Activated T-helper 2 cell treated with anti-CD3 and anti-CD28 coated beads, Interferon-gamma antibody, Interleukin-2, Interleukin-4, amounts not matched to agents 10 μg/mL and 5 μg/mL and 100 μg/mL, durations not matched to agents 14 hours and 24 hours and 36 hours (primary cell): ENCODE measurements around the gene RRP1. TPM values are rescaled to one million over a fixed set of nuclear protein-coding genes. Genes with fewer than 3 reads are reported as not detected.

Experiments
- DNase-seq: peaks from one replicate; pipeline ENCODE4 v3.0.0; 2021; ENCODE audit warnings: low spot score
- H3K27ac Mint-ChIP-seq: one replicate; pipeline ENCODE4 v1.8.0; 2021; ENCODE audit warnings: mixed read lengths
- H3K27me3 Mint-ChIP-seq: one replicate; pipeline ENCODE4 v1.8.0; 2021; ENCODE audit warnings: low read depth, mixed read lengths
- H3K36me3 Mint-ChIP-seq: one replicate; pipeline ENCODE4 v1.8.0; 2021; ENCODE audit warnings: low read depth, mixed read lengths
- H3K4me1 Mint-ChIP-seq: one replicate; pipeline ENCODE4 v1.8.0; 2021; ENCODE audit warnings: low read depth, mixed read lengths
- H3K4me3 Mint-ChIP-seq: one replicate; pipeline ENCODE4 v1.8.0; 2021; ENCODE audit warnings: low read depth, mild to moderate bottlenecking, moderate library complexity, mixed read lengths
- H3K9me3 Mint-ChIP-seq: one replicate; pipeline ENCODE4 v1.8.0; 2021; ENCODE audit warnings: mixed read lengths
- intact Hi-C: fragments of 100-400 bp; cut with micrococcal nuclease; formaldehyde crosslinking; loops from one replicate; pipeline ENCODE4 v1.15.1; 2023
- total RNA-seq: library from RNA; stranded (reverse); gene quantifications from 2 replicates; pipeline ENCODE4 v1.2.3, GENCODE V29; 2022

RRP1 gene
- total RNA-seq, 1 donor from 2014 or later, result 67.1 TPM

DNA sequence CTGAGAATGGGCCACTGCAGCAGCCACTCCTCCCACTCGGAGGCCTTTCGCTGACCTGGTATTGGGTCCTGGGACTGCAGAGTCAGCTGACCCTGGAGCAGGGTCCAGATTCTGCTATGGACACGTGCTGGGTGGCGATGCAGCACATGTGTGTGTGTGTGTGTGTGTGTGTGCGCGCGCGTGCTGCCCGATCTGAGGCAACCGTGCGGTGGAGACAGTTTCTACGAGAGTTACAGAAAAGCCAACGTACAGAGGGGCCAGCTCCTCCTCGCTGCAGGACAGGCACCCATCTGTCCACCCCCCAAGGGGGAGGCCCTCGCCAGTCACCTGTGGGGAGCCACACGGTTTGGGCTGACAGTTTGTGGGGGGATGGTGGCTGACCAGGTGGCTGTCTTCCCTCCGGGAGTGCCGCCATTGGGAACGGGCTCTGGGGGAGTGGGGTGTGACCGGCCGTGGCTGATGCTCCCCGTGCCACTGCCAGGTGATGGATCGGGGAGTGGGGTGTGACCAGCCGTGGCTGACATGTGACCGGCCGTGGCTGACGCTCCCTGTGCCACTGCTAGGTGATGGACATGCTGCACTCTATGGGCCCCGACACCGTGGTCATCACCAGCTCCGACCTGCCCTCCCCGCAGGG lies 37.3 kb upstream of the RRP1 start:
- Mint-ChIP-seq H3K4me3 (no peak overlapping the region), H3K9me3 (no peaks in the 10 kb centered on the region), H3K4me1 (no peaks in the 10 kb centered on the region), H3K27me3 (no peaks in the 10 kb centered on the region), H3K36me3 (peaks cover 45% of the 10 kb centered on the region), H3K27ac (no peak overlapping the region)
- intact Hi-C loops, result no loop called here
- DNase-seq, result no peak

- Mint-ChIP-seq H3K36me3 (peaks cover 37% of the 10 kb centered on the region), H3K4me1 (no peaks in the 10 kb centered on the region), H3K4me3 (no peak overlapping the region), H3K27me3 (no peaks in the 10 kb centered on the region), H3K27ac (no peak overlapping the region), H3K9me3 (no peaks in the 10 kb centered on the region)
- intact Hi-C loops, result no loop called here
- DNase-seq, result no peak
These were observed 36.5 kb upstream of the RRP1 start for GRCh38 chr21:43752758-43753438.

DNA sequence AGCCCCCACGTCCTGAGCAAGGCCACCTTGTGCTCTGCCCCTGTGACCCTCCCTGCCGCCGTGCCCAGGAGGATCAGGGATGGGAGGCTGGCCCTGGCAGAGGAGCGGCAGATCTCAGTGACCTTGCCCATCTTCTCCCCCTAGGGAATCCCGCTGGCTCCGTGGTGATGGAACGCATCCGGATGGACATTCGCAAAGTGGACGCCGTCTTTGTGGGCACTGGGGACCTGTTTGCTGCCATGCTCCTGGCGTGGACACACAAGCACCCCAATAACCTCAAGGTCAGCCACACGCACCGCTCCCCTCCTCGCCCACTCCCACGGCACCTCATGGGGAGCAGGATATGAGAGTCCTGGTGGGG lies 36.0 kb upstream of the RRP1 start:
- intact Hi-C loops, result no loop called here
- Mint-ChIP-seq H3K36me3 (peaks cover 37% of the 10 kb centered on the region), H3K27me3 (no peaks in the 10 kb centered on the region), H3K27ac (no peak overlapping the region), H3K4me1 (no peaks in the 10 kb centered on the region), H3K4me3 (no peak overlapping the region), H3K9me3 (no peaks in the 10 kb centered on the region)
- no peak for DNase-seq

DNA sequence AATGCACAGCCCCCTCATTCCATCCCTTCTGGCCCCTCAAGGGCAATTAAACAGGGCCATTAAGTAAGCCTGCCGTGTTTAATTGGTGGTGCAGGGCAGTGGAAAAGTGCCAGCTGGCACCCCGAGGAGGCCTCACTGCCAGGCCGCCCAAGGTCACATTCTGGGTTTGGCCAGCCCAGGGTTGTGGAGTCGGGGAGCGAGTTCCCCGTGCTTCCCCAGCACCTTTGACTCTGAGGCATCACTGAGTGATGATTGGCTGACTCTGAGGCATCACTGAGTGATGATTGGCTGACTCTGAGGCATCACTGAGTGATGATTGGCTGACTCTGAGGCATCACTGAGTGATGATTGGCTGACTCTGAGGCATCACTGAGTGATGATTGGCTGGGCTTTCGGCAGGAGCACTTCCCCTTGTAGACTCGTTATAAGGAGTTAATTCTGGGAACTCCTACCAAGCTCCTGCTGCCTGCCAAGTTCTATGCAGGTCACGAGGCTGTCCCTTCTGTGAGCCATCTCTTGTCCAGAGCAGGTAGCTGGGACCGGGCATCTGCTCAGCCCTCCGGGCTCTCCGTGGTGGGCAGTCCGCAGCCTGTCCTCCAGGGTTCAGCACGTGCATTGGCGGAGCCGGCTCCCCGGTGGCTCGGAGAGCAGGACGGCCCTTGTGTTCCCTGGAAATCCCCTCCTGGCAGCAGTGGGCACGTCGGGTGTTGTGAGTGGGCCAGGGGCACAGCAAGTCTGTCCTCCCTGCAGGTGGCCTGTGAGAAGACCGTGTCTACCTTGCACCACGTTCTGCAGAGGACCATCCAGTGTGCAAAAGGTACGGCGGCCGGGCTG lies 34.2 kb upstream of the RRP1 start:
- Mint-ChIP-seq H3K9me3 (no peaks in the 10 kb centered on the region), H3K27ac (no peak overlapping the region), H3K4me1 (no peaks in the 10 kb centered on the region), H3K27me3 (no peaks in the 10 kb centered on the region), H3K36me3 (peaks cover 41% of the 10 kb centered on the region), H3K4me3 (no peak overlapping the region)
- DNase-seq, result no peak
- intact Hi-C loops, result no loop called here

GRCh38 chr21:43755820-43756594 lies 33.4 kb upstream of the RRP1 start:
- Mint-ChIP-seq H3K27ac (no peak overlapping the region), H3K9me3 (no peaks in the 10 kb centered on the region), H3K4me1 (no peaks in the 10 kb centered on the region), H3K36me3 (peaks cover 38% of the 10 kb centered on the region), H3K27me3 (no peaks in the 10 kb centered on the region), H3K4me3 (no peak overlapping the region)
- DNase-seq, result no peak
- intact Hi-C loops, result no loop called here

DNA sequence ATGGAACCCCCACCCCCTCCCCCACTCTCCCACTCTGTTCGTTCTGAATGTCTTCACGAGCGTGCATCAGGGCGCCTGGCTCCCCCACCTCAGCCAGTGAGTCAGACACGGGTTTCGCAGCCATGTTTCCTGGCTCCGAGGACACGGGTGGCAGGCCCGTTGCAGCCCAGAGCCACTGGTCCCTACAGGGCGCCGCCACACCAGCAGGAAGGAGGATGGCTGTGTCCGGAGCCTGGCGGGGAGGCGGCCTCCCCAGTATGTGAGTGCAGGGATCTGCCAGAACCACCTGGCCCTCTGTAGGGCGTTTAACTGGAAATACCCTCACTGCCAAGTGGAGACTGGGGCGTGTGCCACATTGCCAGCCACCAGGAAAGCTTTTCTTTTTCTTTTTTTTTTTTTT lies 31.8 kb upstream of the RRP1 start:
- Mint-ChIP-seq H3K4me3 (no peak overlapping the region), H3K4me1 (no peaks in the 10 kb centered on the region), H3K27me3 (no peaks in the 10 kb centered on the region), H3K27ac (no peak overlapping the region), H3K9me3 (no peaks in the 10 kb centered on the region), H3K36me3 (peaks cover 40% of the 10 kb centered on the region)
- intact Hi-C loops, result no loop called here
- no peak for DNase-seq

DNA sequence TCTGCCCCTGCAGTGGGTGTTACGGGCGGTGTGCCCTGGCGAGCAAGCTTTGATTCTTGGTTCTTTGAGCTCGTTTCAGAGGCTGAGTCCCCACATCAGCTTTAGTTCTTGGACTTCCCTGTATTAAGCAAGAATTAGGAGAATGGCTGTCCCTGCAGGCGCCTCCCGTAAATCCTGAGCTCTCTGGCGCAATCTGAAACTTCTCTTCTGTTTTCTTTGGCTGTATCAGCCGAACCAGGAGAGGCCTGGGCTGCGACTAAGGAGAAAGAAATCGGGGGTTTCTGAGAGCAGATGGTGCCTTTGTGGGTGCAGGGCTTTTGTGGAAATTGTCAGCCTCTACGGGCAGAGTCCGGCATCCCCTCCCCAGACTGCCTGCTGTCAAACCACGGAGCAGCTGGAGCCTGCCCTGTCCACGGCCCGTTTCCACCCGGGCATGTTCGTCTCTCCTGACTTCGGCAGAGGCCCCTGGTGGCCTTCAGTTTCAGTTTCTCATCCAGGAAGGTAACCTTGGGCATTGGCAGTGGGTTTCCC lies 31.2 kb upstream of the RRP1 start:
- intact Hi-C loops, result no loop called here
- Mint-ChIP-seq H3K27me3 (no peaks in the 10 kb centered on the region), H3K4me3 (no peak overlapping the region), H3K27ac (no peak overlapping the region), H3K4me1 (no peaks in the 10 kb centered on the region), H3K9me3 (no peaks in the 10 kb centered on the region), H3K36me3 (peaks cover 41% of the 10 kb centered on the region)
- no peak for DNase-seq

- no peaks in the 10 kb centered on the region for H3K9me3 Mint-ChIP-seq
- no peaks in the 10 kb centered on the region for H3K27me3 Mint-ChIP-seq
- intact Hi-C loops, result no loop called here
- H3K27ac Mint-ChIP-seq, result no peak overlapping the region
- H3K4me1 Mint-ChIP-seq, result no peaks in the 10 kb centered on the region
- peaks cover 39% of the 10 kb centered on the region for H3K36me3 Mint-ChIP-seq
- no peak for DNase-seq
- H3K4me3 Mint-ChIP-seq, result no peak overlapping the region
These were observed 30.6 kb upstream of the RRP1 start for GRCh38 chr21:43758811-43759210.

DNA sequence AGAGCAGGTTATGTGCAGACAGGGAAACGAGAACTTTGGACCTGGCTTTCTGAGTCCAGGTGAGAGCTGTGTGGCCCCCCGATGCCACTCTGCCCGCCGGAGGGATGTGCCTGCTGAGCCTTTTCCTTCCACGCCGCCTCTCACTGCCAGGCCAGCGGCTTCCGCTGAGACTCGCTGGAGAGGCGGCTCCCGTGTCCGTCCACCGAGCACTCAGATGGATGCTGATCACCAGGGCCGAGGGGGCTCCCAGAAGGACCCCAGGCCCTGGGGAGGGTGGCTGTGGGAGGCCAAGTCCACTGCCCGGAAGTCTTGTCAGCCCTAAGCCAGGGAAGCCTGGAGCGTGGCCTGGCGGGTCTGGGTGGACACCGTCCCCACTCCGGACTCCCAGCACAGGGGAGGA lies 29.7 kb upstream of the RRP1 start:
- no peak overlapping the region for H3K4me3 Mint-ChIP-seq
- H3K9me3 Mint-ChIP-seq, result no peaks in the 10 kb centered on the region
- intact Hi-C loops, result no loop called here
- H3K36me3 Mint-ChIP-seq, result peaks cover 32% of the 10 kb centered on the region
- no peak overlapping the region for H3K27ac Mint-ChIP-seq
- no peaks in the 10 kb centered on the region for H3K27me3 Mint-ChIP-seq
- H3K4me1 Mint-ChIP-seq, result no peaks in the 10 kb centered on the region
- DNase-seq, result no peak

GRCh38 chr21:43760391-43760958 lies 28.9 kb upstream of the RRP1 start:
- peaks cover 28% of the 10 kb centered on the region for H3K36me3 Mint-ChIP-seq
- no peak for DNase-seq
- H3K27ac Mint-ChIP-seq, result no peak overlapping the region
- no peaks in the 10 kb centered on the region for H3K4me1 Mint-ChIP-seq
- H3K27me3 Mint-ChIP-seq, result no peaks in the 10 kb centered on the region
- H3K9me3 Mint-ChIP-seq, result no peaks in the 10 kb centered on the region
- intact Hi-C loops, result no loop called here
- no peak overlapping the region for H3K4me3 Mint-ChIP-seq

DNA sequence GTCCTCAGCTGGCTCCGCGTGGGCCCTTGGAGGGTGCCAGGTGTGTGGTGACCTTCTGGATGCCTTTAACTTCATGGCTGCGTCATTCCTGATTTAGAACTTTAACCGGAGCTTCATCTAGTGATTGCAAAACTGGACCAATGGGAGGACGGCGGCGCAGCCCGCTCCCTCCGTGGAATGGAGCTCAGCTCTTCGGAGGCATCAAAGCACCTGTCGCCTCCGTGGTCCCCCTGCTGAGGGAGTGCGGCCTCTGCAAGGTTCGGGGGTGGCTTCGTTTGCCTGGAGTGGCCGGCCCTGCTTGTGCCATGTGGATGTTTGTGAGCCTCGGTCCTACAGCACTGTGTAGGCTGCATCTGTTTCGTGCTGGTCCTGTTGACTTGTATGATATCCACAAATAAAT lies 27.5 kb upstream of the RRP1 start:
- no peak overlapping the region for H3K4me3 Mint-ChIP-seq
- no peaks in the 10 kb centered on the region for H3K9me3 Mint-ChIP-seq
- DNase-seq, result no peak
- H3K27ac Mint-ChIP-seq, result no peak overlapping the region
- peaks cover 18% of the 10 kb centered on the region for H3K36me3 Mint-ChIP-seq
- no peaks in the 10 kb centered on the region for H3K27me3 Mint-ChIP-seq
- intact Hi-C loops, result no loop called here
- no peaks in the 10 kb centered on the region for H3K4me1 Mint-ChIP-seq

GRCh38 chr21:43762303-43763128 lies 26.9 kb upstream of the RRP1 start:
- Mint-ChIP-seq H3K4me3 (no peak overlapping the region), H3K27ac (no peak overlapping the region), H3K9me3 (no peaks in the 10 kb centered on the region), H3K4me1 (no peaks in the 10 kb centered on the region), H3K27me3 (no peaks in the 10 kb centered on the region), H3K36me3 (peaks cover 18% of the 10 kb centered on the region)
- no peak for DNase-seq
- intact Hi-C loops, result no loop called here
